Measurements from ENCODE around the gene SARDH. TPM values are rescaled to one million over a fixed set of nuclear protein-coding genes. Genes with fewer than 3 reads are reported as not detected.

The SARDH gene
- total RNA-seq, 1 donor from 2014 or later = 6.8 TPM

DNA sequence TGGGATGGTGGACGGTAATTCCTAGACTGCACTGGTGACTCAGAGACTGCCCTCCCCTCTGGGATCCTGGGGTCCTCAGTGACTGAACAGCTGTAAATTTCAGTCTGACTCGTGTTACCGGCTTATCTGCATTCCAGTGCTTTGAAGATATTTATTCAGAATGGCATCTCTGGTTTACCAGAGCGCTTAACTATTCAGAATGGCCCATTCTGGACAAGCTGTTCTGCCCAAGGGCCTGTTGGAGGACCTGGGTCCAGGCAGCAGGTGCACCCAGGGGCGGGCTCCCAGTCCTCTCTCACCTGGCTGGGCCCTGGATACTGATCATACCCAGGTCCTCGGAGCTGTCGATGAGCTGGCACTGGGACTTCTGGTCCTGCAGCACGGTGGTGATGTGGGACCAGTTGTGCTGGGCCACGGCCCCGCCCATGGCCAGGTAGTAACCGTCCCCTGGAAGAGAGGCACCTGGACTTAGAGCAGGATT lies 48.0 kb downstream of the SARDH start:
- Mint-ChIP-seq H3K27me3 (peaks cover 3% of the 10 kb centered on the region), H3K4me1 (ENCODE audit: unreplicated experiment) (peaks cover 18% of the 10 kb centered on the region), H3K9me3 (no peaks in the 10 kb centered on the region), H3K4me3 (peak overlapping the region; percentile 17), H3K27ac (peak overlapping the region; percentile 85), H3K36me3 (no peaks in the 10 kb centered on the region)
- TF ChIP-seq, protein P1, sequence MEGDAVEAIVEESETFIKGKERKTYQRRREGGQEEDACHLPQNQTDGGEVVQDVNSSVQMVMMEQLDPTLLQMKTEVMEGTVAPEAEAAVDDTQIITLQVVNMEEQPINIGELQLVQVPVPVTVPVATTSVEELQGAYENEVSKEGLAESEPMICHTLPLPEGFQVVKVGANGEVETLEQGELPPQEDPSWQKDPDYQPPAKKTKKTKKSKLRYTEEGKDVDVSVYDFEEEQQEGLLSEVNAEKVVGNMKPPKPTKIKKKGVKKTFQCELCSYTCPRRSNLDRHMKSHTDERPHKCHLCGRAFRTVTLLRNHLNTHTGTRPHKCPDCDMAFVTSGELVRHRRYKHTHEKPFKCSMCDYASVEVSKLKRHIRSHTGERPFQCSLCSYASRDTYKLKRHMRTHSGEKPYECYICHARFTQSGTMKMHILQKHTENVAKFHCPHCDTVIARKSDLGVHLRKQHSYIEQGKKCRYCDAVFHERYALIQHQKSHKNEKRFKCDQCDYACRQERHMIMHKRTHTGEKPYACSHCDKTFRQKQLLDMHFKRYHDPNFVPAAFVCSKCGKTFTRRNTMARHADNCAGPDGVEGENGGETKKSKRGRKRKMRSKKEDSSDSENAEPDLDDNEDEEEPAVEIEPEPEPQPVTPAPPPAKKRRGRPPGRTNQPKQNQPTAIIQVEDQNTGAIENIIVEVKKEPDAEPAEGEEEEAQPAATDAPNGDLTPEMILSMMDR (conservative IDR thresholded peaks at IDR 0.05) = no peak
- no peak for DNase-seq (ENCODE audit: extremely low spot score, unreplicated experiment)

DNA sequence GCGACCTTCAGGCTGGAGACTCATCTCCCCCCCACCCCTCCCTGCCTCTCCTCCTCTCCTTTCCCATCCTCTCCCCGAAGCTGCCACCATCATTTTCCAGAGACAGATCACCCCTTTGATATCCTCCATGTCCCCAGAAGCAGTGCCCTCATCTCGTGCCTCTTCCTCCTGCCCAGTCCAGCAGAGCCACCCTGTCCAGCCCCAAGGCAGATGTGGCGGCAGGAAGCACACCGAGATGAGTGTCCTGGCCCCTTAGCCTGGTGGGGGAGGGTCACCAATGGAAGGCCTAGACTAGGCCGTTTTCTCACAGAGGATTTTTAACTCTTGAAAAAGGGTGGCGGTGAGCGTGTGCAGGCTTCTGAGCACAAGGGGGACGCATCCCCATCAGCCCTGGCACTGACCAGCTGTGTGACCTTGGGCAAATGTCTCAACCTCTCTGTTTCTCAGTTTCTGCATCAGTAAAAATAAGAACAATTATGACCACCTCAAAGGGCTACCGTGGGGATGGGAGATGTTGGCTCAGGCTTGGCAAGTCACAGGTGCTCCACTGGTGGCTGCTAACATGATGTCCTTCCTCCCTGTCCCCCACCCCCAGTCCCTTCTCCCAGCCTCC lies 48.9 kb downstream of the SARDH start:
- no peaks in the 10 kb centered on the region for H3K36me3 Mint-ChIP-seq
- H3K27ac Mint-ChIP-seq = no peak overlapping the region
- no peak overlapping the region for H3K4me3 Mint-ChIP-seq
- TF ChIP-seq, protein P1 (conservative IDR thresholded peaks at IDR 0.05) = no peak
- DNase-seq (ENCODE audit: extremely low spot score, unreplicated experiment) = no peak
- H3K4me1 Mint-ChIP-seq (ENCODE audit: unreplicated experiment) = peaks cover 18% of the 10 kb centered on the region
- H3K27me3 Mint-ChIP-seq = no peaks in the 10 kb centered on the region
- no peaks in the 10 kb centered on the region for H3K9me3 Mint-ChIP-seq

DNA sequence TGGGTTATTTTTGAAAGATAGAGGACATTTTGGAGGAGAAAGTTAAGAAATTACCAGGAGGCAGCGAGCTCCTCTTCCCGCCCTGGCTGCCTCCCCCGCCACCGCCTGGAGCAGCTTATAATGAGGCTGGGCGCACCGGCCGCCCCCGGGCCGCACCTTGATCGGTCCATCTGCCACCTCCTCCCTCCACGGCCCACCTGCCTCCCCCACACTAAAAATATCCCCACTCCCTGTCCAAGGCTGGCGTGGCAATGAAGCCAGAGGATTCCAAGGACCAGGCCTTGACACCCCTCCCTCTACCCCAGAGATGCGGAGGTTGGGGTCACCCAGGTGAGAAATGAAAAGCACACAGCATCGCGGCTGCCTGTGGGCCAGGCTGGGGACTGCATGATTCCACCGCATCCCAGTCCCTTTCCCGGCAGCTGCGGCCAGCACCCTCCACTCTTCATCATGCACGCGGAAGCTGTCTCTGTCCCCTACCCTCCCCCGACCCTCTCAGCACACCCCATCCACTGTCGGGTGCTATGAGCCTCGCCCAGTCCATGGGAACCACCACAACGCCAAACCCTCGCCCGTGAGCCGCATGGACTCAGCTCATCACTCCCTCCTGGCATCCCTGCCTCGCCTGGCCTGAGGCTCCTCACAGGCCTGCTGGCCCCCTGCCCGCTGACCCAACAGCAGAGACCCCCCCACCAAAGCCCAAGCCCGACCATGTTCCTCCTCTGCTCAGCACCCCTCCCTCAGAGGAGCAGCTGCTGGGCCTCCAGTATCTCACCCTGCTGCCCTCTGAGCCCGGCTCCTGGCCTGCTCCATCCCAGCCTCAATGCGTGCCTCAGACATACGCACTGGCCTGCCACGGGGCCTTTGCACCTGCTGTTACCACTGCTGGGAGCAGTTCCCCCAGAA lies 50.0 kb downstream of the SARDH start:
- no peak overlapping the region for H3K27ac Mint-ChIP-seq
- H3K36me3 Mint-ChIP-seq = no peaks in the 10 kb centered on the region
- no peaks in the 10 kb centered on the region for H3K9me3 Mint-ChIP-seq
- peaks cover 24% of the 10 kb centered on the region for H3K4me1 Mint-ChIP-seq (ENCODE audit: unreplicated experiment)
- no peak for DNase-seq (ENCODE audit: extremely low spot score, unreplicated experiment)
- H3K27me3 Mint-ChIP-seq = no peaks in the 10 kb centered on the region
- no peak overlapping the region for H3K4me3 Mint-ChIP-seq
- TF ChIP-seq, protein P1 (conservative IDR thresholded peaks at IDR 0.05) = no peak

DNA sequence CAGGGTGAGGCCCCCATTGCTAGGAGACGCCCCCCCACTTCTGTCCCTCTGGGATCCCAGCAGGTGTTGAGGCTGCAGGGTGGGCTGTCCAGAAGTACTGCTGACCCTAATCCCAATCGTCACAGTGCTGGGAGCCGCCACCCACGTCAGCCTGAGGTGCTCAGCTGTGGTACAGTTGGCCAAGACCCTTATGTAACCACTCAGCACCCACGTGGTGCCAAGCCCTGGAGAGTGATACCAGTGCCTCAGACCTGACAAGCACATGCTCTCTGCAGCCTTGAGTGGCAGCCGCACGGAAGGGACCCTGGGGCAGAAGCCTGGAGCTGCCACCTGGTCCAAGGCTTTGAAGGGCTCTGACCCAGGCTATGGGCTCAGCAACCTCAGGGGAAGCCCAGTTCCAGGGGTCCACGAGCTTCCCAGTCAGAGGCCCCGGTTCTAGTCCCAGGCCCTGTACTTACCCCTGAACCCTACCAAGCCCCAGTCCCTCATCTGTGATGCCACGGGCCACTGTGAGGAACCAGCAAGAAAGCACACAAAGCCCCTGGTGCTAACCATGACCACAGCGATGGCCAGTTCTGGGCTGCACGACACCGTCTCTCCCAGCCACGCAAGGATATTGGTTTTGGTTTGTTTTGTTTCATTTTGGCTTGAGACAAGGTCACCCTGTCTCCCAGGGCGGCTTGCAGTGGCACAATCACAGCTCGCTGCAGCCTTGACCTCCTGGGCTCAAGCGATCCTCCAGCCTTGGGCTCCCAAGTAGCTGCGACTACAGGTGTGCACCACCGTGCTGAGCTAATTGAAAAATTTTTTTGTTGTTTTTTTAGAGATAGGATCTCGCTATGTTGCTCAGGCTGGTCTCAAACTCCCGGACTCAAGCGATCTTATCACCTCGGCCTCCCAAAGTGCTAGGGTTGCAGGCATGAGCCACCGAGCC lies 51.2 kb downstream of the SARDH start:
- no peak for DNase-seq (ENCODE audit: extremely low spot score, unreplicated experiment)
- Mint-ChIP-seq H3K9me3 (no peaks in the 10 kb centered on the region), H3K36me3 (no peaks in the 10 kb centered on the region), H3K27ac (no peak overlapping the region), H3K27me3 (no peaks in the 10 kb centered on the region), H3K4me1 (ENCODE audit: unreplicated experiment) (peaks cover 24% of the 10 kb centered on the region), H3K4me3 (no peak overlapping the region)
- TF ChIP-seq, protein P1 (conservative IDR thresholded peaks at IDR 0.05) = no peak

Data from type B pancreatic cell (in vitro differentiated cells).